Hematopoietic multipotent progenitor cell (in vitro differentiated cells): Measurements from ENCODE around the gene EHMT1. TPM values are rescaled to one million over a fixed set of nuclear protein-coding genes. Genes with fewer than 3 reads are reported as not detected.
A peak's percentile ranks its signal among the peaks of the same experiment; 100 is the strongest.

ENCODE experiments used
- DNase-seq, 3 donors: peaks; one replicate each; pipeline ENCODE4 v3.0.0-alpha.2; 2011 to 2015; ENCODE audit warnings: low read depth in 2 of 3, low spot score in 2 of 3
- total RNA-seq: library from RNA; depleted of rRNA; stranded (reverse); fragments of >200 nt; gene quantifications from one replicate; pipeline ENCODE4 v1.2.3, GENCODE V29; 2012

EHMT1 gene
- total RNA-seq = 119 TPM

- peak; percentile 86 to 95 (median 91) for DNase-seq
Measured at GRCh38 chr9:137618105-137619067, at the start of gene EHMT1. Gene EHMT1 (plus strand): TSS chr9:137619005. CDS start chr9:137619029, 24 bp downstream.

GRCh38 chr9:137569609-137570203 is 49.1 kb upstream of the EHMT1 start:
- no peak for DNase-seq

- no peak for DNase-seq
Measured at GRCh38 chr9:137570566-137570965, 48.2 kb upstream of the EHMT1 start.

GRCh38 chr9:137574192-137574591 is 44.6 kb upstream of the EHMT1 start:
- no peak for DNase-seq

- no peak for DNase-seq
Measured at GRCh38 chr9:137575364-137575715, 43.5 kb upstream of the EHMT1 start.

- no peak for DNase-seq
Measured at GRCh38 chr9:137575716-137576411, 42.9 kb upstream of the EHMT1 start.

GRCh38 chr9:137578518-137579258 is 40.1 kb upstream of the EHMT1 start, which contains the start of gene DPH7:
Gene DPH7 (minus strand): TSS chr9:137578925. CDS start chr9:137578777, 148 bp downstream.
- peak; percentile 80 to 92 (median 92) for DNase-seq

GRCh38 chr9:137579259-137579604 is 39.6 kb upstream of the EHMT1 start:
- DNase-seq = no peak

- no peak for DNase-seq
Measured at GRCh38 chr9:137580209-137580953, 38.4 kb upstream of the EHMT1 start.

- no peak for DNase-seq
Measured at GRCh38 chr9:137580954-137581322, 37.9 kb upstream of the EHMT1 start.

- DNase-seq = no peak
Measured at GRCh38 chr9:137581361-137582285, 37.2 kb upstream of the EHMT1 start.

GRCh38 chr9:137582286-137582860 is 36.4 kb upstream of the EHMT1 start:
- DNase-seq = peak in 1 of 3 donors; percentile 67

- no peak for DNase-seq
Measured at GRCh38 chr9:137583347-137583746, 35.5 kb upstream of the EHMT1 start.

- DNase-seq = no peak
Measured at GRCh38 chr9:137583957-137584356, 34.8 kb upstream of the EHMT1 start.

- no peak for DNase-seq
Measured at GRCh38 chr9:137586854-137587253, 32.0 kb upstream of the EHMT1 start.

GRCh38 chr9:137588311-137588710 is 30.5 kb upstream of the EHMT1 start:
- no peak for DNase-seq

- DNase-seq = no peak
Measured at GRCh38 chr9:137588891-137589290, 29.9 kb upstream of the EHMT1 start.

GRCh38 chr9:137589441-137590122 is 29.2 kb upstream of the EHMT1 start:
- no peak for DNase-seq
